HEK293 (cell line): ENCODE measurements around the gene ZNF48.

Experiments
- CTCF ChIA-PET: fragments of 350-600 bp; formaldehyde crosslinking; extraction: SDS; loops from one replicate; lab custom pipeline; 2021; ENCODE audit warnings: antibody characterized with exemption; lab: Yijun Ruan, JAX
- POLR2A ChIA-PET: fragments of 300-600 bp; formaldehyde crosslinking; extraction: SDS; loops from one replicate; lab custom pipeline; 2020; ENCODE audit warnings: antibody characterized with exemption, inconsistent platforms; lab: Yijun Ruan, JAX
- H3K27ac ChIP-seq: fragments of 200-500 bp; sonication (Bioruptor generic); 2 replicates; pipeline ENCODE4 v1.5.1; 2014; ENCODE audit warnings: low read depth, low read length, control low read depth, inconsistent platforms; ENCODE audit errors: extremely low read depth
- H3K36me3 ChIP-seq, 2 experiments: fragments of 200-500 bp in 1 of 2; sonication (Bioruptor generic) in 1 of 2; 1 replicate in 1 of 2; 2 replicates in 1 of 2; pipeline ENCODE4 v1.5.1; 2014 to 2017; ENCODE audit warnings: inconsistent platforms in 2 of 2, low read length in 2 of 2; ENCODE audit not compliant: control insufficient read depth in 2 of 2, insufficient read depth in 1 of 2
- H3K4me1 ChIP-seq: fragments of 200-500 bp; sonication (Bioruptor generic); 2 replicates; pipeline ENCODE4 v1.5.1; 2014; ENCODE audit warnings: mild to moderate bottlenecking, low read length, inconsistent platforms; ENCODE audit not compliant: control insufficient read depth, insufficient read depth
- H3K4me3 ChIP-seq: 2 replicates; pipeline ENCODE4 v1.5.1; 2011; ENCODE audit warnings: low read depth, mild to moderate bottlenecking, control low read depth, low read length, moderate library complexity
- H3K9me3 ChIP-seq: fragments of 200-500 bp; sonication (Bioruptor generic); 2 replicates; pipeline ENCODE4 v1.5.1; 2014; ENCODE audit warnings: low read depth, low read length, inconsistent platforms; ENCODE audit not compliant: control insufficient read depth, insufficient read depth
- GLIS1 ChIP-seq: fragments of 450-650 bp; formaldehyde crosslinking; IDR thresholded peaks from 2 replicates; pipeline ENCODE4 v1.5.1; 2016; ENCODE audit warnings: missing biosample characterization, missing genetic modification characterization
- GLIS2 ChIP-seq: fragments of 450-650 bp; formaldehyde crosslinking; IDR thresholded peaks from 2 replicates; pipeline ENCODE4 v1.5.1; 2016; ENCODE audit warnings: missing biosample characterization, missing genetic modification characterization
- KLF10 ChIP-seq: fragments of 450-650 bp; IDR thresholded peaks from 2 replicates; pipeline ENCODE4 v1.5.1; 2018; ENCODE audit warnings: missing biosample characterization, mild to moderate bottlenecking, missing genetic modification characterization
- SP2 ChIP-seq: fragments of 450-650 bp; formaldehyde crosslinking; IDR thresholded peaks from 2 replicates; pipeline ENCODE4 v1.5.1; 2016; ENCODE audit warnings: missing biosample characterization, missing genetic modification characterization
- ZBTB1 ChIP-seq: fragments of 450-650 bp; formaldehyde crosslinking; IDR thresholded peaks from 2 replicates; pipeline ENCODE4 v1.5.1; 2016; ENCODE audit warnings: missing biosample characterization, missing genetic modification characterization
- ZNF169 ChIP-seq: fragments of 450-650 bp; formaldehyde crosslinking; IDR thresholded peaks from 2 replicates; pipeline ENCODE4 v1.5.1; 2016; ENCODE audit warnings: missing biosample characterization, missing genetic modification characterization
- ZNF174 ChIP-seq: fragments of 450-650 bp; formaldehyde crosslinking; IDR thresholded peaks from 2 replicates; pipeline ENCODE4 v1.5.0; 2017; ENCODE audit warnings: missing biosample characterization, mild to moderate bottlenecking, missing genetic modification characterization
- ZNF184 ChIP-seq: fragments of 450-650 bp; IDR thresholded peaks from 2 replicates; pipeline ENCODE4 v1.5.1; 2018; ENCODE audit warnings: missing biosample characterization, mild to moderate bottlenecking, missing genetic modification characterization
- ZNF416 ChIP-seq: fragments of 450-650 bp; formaldehyde crosslinking; IDR thresholded peaks from 2 replicates; pipeline ENCODE4 v1.5.1; 2016; ENCODE audit warnings: missing biosample characterization, missing genetic modification characterization
- ZNF423 ChIP-seq: fragments of 450-650 bp; formaldehyde crosslinking; IDR thresholded peaks from 2 replicates; pipeline ENCODE4 v1.5.1; 2016; ENCODE audit warnings: missing biosample characterization, missing genetic modification characterization
- ZNF48 ChIP-seq: fragments of 450-650 bp; formaldehyde crosslinking; IDR thresholded peaks from 2 replicates; pipeline ENCODE4 v1.5.1; 2016; ENCODE audit warnings: missing biosample characterization, missing genetic modification characterization
- ZNF549 ChIP-seq: fragments of 450-650 bp; IDR thresholded peaks from 2 replicates; pipeline ENCODE4 v1.5.1; 2018; ENCODE audit warnings: missing biosample characterization, missing genetic modification characterization, mild to moderate bottlenecking, inconsistent platforms, moderate library complexity
- ZNF660 ChIP-seq: fragments of 450-650 bp; IDR thresholded peaks from 2 replicates; pipeline ENCODE4 v1.5.1; 2018; ENCODE audit warnings: missing biosample characterization, mild to moderate bottlenecking, missing genetic modification characterization
- TF ChIP-seq, protein P1 (sequence below): fragments of 450-650 bp; formaldehyde crosslinking; IDR thresholded peaks from 2 replicates; pipeline ENCODE4 v1.5.1; 2016; ENCODE audit warnings: missing biosample characterization, missing genetic modification characterization
- TF ChIP-seq, protein P2 (sequence below): fragments of 450-650 bp; formaldehyde crosslinking; IDR thresholded peaks from 2 replicates; pipeline ENCODE4 v1.5.1; 2016; ENCODE audit warnings: missing biosample characterization, missing genetic modification characterization
- TF ChIP-seq, protein P3 (sequence below): sonication (generic); formaldehyde crosslinking; IDR thresholded peaks from 2 replicates; pipeline ENCODE4 v1.8.1; 2022; ENCODE audit warnings: mild to moderate bottlenecking, moderate library complexity, missing genetic modification reagents
- TF ChIP-seq, protein P4 (sequence below): IDR thresholded peaks from 2 replicates; pipeline ENCODE4 v1.6.1; 2011; ENCODE audit warnings: mild to moderate bottlenecking, low read depth, low read length, borderline replicate concordance
- TF ChIP-seq, protein P5 (sequence below): fragments of 450-650 bp; formaldehyde crosslinking; IDR thresholded peaks from 2 replicates; pipeline ENCODE4 v1.5.1; 2017; ENCODE audit warnings: missing biosample characterization, missing genetic modification characterization
- TF ChIP-seq, protein P6 (sequence below): fragments of 450-650 bp; formaldehyde crosslinking; IDR thresholded peaks from 2 replicates; pipeline ENCODE4 v1.5.1; 2017; ENCODE audit warnings: missing biosample characterization, missing genetic modification characterization

The ZNF48 gene

DNA sequence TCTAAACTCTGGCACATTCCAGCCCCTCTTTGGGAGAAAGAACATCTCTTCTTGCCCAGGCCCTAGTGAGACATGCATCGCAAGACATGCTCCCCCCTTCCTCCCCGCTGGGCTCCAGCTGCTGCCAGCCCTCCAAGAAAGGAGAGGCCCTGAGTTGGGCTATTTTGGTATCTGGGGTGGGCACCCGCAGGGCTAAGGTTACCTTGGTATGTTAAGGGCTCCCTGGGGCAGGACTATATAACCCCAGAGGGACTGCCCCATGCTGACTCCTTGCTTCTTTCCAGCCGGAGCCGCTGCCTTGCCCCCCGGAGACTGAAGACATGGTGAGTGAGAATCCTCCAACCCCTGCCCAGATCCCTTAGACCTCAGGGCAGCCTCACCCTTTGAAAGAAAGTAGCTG lies 20.7 kb upstream of the ZNF48 start, which contains the start of gene MYL11 (continued):
- TF ChIP-seq, protein P1, sequence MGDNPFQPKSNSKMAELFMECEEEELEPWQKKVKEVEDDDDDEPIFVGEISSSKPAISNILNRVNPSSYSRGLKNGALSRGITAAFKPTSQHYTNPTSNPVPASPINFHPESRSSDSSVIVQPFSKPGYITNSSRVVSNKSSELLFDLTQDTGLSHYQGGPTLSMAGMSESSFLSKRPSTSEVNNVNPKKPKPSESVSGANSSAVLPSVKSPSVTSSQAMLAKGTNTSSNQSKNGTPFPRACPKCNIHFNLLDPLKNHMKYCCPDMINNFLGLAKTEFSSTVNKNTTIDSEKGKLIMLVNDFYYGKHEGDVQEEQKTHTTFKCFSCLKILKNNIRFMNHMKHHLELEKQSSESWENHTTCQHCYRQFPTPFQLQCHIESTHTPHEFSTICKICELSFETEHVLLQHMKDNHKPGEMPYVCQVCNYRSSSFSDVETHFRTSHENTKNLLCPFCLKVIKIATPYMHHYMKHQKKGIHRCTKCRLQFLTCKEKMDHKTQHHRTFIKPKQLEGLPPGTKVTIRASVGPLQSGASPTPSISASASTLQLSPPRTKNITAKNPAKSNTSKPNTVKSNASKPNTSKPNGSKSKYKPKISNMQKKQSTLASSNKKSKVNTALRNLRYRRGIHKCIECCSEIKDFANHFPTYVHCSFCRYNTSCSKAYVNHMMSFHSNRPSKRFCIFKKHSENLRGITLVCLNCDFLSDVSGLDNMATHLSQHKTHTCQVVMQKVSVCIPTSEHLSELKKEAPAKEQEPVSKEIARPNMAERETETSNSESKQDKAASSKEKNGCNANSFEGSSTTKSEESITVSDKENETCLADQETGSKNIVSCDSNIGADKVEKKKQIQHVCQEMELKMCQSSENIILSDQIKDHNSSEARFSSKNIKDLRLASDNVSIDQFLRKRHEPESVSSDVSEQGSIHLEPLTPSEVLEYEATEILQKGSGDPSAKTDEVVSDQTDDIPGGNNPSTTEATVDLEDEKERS (tag by site-specific recombination) = no peak
- TF ChIP-seq, protein P2, sequence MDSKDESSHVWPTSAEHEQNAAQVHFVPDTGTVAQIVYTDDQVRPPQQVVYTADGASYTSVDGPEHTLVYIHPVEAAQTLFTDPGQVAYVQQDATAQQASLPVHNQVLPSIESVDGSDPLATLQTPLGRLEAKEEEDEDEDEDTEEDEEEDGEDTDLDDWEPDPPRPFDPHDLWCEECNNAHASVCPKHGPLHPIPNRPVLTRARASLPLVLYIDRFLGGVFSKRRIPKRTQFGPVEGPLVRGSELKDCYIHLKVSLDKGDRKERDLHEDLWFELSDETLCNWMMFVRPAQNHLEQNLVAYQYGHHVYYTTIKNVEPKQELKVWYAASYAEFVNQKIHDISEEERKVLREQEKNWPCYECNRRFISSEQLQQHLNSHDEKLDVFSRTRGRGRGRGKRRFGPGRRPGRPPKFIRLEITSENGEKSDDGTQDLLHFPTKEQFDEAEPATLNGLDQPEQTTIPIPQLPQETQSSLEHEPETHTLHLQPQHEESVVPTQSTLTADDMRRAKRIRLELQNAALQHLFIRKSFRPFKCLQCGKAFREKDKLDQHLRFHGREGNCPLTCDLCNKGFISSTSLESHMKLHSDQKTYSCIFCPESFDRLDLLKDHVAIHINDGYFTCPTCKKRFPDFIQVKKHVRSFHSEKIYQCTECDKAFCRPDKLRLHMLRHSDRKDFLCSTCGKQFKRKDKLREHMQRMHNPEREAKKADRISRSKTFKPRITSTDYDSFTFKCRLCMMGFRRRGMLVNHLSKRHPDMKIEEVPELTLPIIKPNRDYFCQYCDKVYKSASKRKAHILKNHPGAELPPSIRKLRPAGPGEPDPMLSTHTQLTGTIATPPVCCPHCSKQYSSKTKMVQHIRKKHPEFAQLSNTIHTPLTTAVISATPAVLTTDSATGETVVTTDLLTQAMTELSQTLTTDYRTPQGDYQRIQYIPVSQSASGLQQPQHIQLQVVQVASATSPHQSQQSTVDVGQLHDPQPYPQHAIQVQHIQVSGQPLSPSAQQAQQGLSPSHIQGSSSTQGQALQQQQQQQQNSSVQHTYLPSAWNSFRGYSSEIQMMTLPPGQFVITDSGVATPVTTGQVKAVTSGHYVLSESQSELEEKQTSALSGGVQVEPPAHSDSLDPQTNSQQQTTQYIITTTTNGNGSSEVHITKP (tag by site-specific recombination) = 0 out of 2 replicates have a peak, but pooled peaks have one; percentile 16
- TF ChIP-seq, protein P3, sequence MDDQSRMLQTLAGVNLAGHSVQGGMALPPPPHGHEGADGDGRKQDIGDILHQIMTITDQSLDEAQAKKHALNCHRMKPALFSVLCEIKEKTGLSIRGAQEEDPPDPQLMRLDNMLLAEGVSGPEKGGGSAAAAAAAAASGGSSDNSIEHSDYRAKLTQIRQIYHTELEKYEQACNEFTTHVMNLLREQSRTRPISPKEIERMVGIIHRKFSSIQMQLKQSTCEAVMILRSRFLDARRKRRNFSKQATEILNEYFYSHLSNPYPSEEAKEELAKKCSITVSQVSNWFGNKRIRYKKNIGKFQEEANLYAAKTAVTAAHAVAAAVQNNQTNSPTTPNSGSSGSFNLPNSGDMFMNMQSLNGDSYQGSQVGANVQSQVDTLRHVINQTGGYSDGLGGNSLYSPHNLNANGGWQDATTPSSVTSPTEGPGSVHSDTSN (CRISPR knock-in tag) = no peak
- TF ChIP-seq ZNF660 (tag by site-specific recombination) = no peak
- no peak for TF ChIP-seq ZNF48
- TF ChIP-seq, protein P4, sequence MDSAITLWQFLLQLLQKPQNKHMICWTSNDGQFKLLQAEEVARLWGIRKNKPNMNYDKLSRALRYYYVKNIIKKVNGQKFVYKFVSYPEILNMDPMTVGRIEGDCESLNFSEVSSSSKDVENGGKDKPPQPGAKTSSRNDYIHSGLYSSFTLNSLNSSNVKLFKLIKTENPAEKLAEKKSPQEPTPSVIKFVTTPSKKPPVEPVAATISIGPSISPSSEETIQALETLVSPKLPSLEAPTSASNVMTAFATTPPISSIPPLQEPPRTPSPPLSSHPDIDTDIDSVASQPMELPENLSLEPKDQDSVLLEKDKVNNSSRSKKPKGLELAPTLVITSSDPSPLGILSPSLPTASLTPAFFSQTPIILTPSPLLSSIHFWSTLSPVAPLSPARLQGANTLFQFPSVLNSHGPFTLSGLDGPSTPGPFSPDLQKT = no peak
- TF ChIP-seq ZNF423 (tag by site-specific recombination) = no peak
- no peak for TF ChIP-seq KLF10 (tag by site-specific recombination)
- TF ChIP-seq, all 188 proteins: peak for 4

DNA sequence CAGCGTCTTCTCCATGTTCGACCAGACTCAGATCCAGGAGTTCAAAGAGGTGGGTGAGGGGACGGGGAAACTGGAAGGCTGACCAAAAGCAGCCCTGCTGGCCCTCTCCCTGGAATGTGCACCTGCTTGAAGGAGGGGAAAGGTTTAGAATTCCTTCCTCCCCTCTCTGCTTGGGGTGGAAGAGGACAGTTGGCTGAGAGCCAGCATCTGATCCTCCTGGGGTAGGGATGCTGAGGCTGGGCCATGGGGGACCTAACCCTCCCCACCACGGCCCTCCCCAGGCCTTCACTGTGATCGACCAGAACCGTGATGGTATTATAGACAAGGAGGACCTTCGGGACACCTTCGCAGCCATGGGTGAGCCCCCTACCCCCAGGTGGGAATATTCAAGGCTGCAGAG lies 19.4 kb upstream of the ZNF48 start:
- Histone ChIP-seq H3K4me1 (peaks cover 7% of the 10 kb centered on the region), H3K9me3 (no peaks in the 10 kb centered on the region), H3K27ac (no peak overlapping the region), H3K36me3 (peaks cover 0 to 8% of the 10 kb centered on the region in 2 experiments; a peak in 1 of 3 replicates), H3K4me3 (no peak overlapping the region)
- POLR2A ChIA-PET = interaction anchor here (3.2 kb wide), 1 partner anchor 20 kb away, joined by 19 read pairs; the partner anchor contains the start of gene ZNF48
- CTCF ChIA-PET = interaction anchor here (0.5 to 2.1 kb wide), 2 partner anchors 34 to 216 kb away, joined by 3 to 10 read pairs; no protein-coding TSS in a partner anchor
- TF ChIP-seq, protein P5, sequence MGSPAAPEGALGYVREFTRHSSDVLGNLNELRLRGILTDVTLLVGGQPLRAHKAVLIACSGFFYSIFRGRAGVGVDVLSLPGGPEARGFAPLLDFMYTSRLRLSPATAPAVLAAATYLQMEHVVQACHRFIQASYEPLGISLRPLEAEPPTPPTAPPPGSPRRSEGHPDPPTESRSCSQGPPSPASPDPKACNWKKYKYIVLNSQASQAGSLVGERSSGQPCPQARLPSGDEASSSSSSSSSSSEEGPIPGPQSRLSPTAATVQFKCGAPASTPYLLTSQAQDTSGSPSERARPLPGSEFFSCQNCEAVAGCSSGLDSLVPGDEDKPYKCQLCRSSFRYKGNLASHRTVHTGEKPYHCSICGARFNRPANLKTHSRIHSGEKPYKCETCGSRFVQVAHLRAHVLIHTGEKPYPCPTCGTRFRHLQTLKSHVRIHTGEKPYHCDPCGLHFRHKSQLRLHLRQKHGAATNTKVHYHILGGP (tag by site-specific recombination) = no peak
- TF ChIP-seq ZBTB1 (tag by site-specific recombination) = no peak
- TF ChIP-seq ZNF174 (tag by site-specific recombination) = no peak
- TF ChIP-seq SP2 (tag by site-specific recombination) = no peak
- TF ChIP-seq, protein P6, sequence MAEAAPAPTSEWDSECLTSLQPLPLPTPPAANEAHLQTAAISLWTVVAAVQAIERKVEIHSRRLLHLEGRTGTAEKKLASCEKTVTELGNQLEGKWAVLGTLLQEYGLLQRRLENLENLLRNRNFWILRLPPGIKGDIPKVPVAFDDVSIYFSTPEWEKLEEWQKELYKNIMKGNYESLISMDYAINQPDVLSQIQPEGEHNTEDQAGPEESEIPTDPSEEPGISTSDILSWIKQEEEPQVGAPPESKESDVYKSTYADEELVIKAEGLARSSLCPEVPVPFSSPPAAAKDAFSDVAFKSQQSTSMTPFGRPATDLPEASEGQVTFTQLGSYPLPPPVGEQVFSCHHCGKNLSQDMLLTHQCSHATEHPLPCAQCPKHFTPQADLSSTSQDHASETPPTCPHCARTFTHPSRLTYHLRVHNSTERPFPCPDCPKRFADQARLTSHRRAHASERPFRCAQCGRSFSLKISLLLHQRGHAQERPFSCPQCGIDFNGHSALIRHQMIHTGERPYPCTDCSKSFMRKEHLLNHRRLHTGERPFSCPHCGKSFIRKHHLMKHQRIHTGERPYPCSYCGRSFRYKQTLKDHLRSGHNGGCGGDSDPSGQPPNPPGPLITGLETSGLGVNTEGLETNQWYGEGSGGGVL (tag by site-specific recombination) = peak; percentile 35; the same call in 1 of the 2 replicates
- TF ChIP-seq, protein P2 (tag by site-specific recombination) = peak; percentile 58
- 0 out of 2 replicates have a peak, but pooled peaks have one; percentile 40 for TF ChIP-seq GLIS1 (tag by site-specific recombination)
- TF ChIP-seq GLIS2 (tag by site-specific recombination) = 0 out of 2 replicates have a peak, but pooled peaks have one; percentile 12
- no peak for TF ChIP-seq ZNF549 (tag by site-specific recombination)
- no peak for TF ChIP-seq ZNF184
- TF ChIP-seq ZNF416 (tag by site-specific recombination) = no peak
- TF ChIP-seq ZNF169 (tag by site-specific recombination) = no peak
